Daoy (cell line): Measurements from ENCODE around the gene THSD8. TPM values are rescaled to one million over a fixed set of nuclear protein-coding genes. Genes with fewer than 3 reads are reported as not detected.
"Not testable (repeated sequence)": the region's sequence is repeated elsewhere in the genome, so short reads cannot be mapped to it uniquely, and the experiment has no call there.

Source experiments
- DNase-seq: peaks from one replicate; pipeline ENCODE4 v3.0.0-alpha.2; 2015; ENCODE audit warnings: low read depth
- total RNA-seq: library from RNA; depleted of rRNA; stranded (reverse); fragments of >200 nt; shearing (Covaris generic); gene quantifications from 2 replicates; pipeline ENCODE4 v1.2.3, GENCODE V29; 2014

THSD8 gene
- total RNA-seq, 1 experiment from 2014 or later: not detected

GRCh38 chr19:12825254-12826131, 23.6 kb downstream of the THSD8 start:
- peak; percentile 61 for DNase-seq

- DNase-seq: peak; percentile 75
Measured at GRCh38 chr19:12828494-12828893, 26.6 kb downstream of the THSD8 start.

GRCh38 chr19:12833418-12833737, 31.5 kb downstream of the THSD8 start:
- no peak for DNase-seq

- peak; percentile 63 for DNase-seq
Measured at GRCh38 chr19:12833738-12834565, 32.1 kb downstream of the THSD8 start.

GRCh38 chr19:12834566-12834943, 32.7 kb downstream of the THSD8 start, which contains the start of gene RTBDN:
TSS of gene RTBDN (minus strand) at chr19:12834579. CDS start at chr19:12829979, 4,600 bp downstream.
- peak; percentile 66 for DNase-seq

GRCh38 chr19:12834976-12835757, 33.3 kb downstream of the THSD8 start:
- DNase-seq: peak; percentile 54

- no peak for DNase-seq
Measured at GRCh38 chr19:12836529-12836863, 34.6 kb downstream of the THSD8 start.

GRCh38 chr19:12837225-12837624, 35.4 kb downstream of the THSD8 start:
- DNase-seq: peak; percentile 65

- DNase-seq: peak; percentile 79
Measured at GRCh38 chr19:12838182-12838885, 36.5 kb downstream of the THSD8 start, which contains the start of gene MAST1. TSS of gene MAST1 (plus strand) at chr19:12838515. CDS start at chr19:12838573, 58 bp downstream.

GRCh38 chr19:12838886-12839756, 37.3 kb downstream of the THSD8 start:
- no peak for DNase-seq

GRCh38 chr19:12840091-12841079, 38.5 kb downstream of the THSD8 start:
- peak; percentile 96 for DNase-seq

- peak; percentile 61 for DNase-seq
Measured at GRCh38 chr19:12841094-12841493, 39.2 kb downstream of the THSD8 start.

- DNase-seq: no peak
Measured at GRCh38 chr19:12842511-12842910, 40.6 kb downstream of the THSD8 start.

GRCh38 chr19:12843328-12843727, 41.5 kb downstream of the THSD8 start:
- DNase-seq: no peak

- DNase-seq: peak; percentile 54
Measured at GRCh38 chr19:12843999-12844732, 42.3 kb downstream of the THSD8 start.

- DNase-seq: not testable (repeated sequence)
Measured at GRCh38 chr19:12846613-12847012, 44.7 kb downstream of the THSD8 start.

- DNase-seq: peak; percentile 91
Measured at GRCh38 chr19:12847159-12848139, 45.6 kb downstream of the THSD8 start.
